Stimulated activated CD8-positive, alpha-beta memory T cell treated with anti-CD3 and anti-CD28 coated beads, Interleukin-15, amount 100 ng/mL, for 48 hours (primary cell): ENCODE data around the gene ANKRD9.

Experiments
- DNase-seq, 2 donors: peaks; one replicate each; pipeline ENCODE4 v3.0.0-alpha.2; 2020; ENCODE audit warnings: low read depth in 2 of 2

ANKRD9 gene

DNA sequence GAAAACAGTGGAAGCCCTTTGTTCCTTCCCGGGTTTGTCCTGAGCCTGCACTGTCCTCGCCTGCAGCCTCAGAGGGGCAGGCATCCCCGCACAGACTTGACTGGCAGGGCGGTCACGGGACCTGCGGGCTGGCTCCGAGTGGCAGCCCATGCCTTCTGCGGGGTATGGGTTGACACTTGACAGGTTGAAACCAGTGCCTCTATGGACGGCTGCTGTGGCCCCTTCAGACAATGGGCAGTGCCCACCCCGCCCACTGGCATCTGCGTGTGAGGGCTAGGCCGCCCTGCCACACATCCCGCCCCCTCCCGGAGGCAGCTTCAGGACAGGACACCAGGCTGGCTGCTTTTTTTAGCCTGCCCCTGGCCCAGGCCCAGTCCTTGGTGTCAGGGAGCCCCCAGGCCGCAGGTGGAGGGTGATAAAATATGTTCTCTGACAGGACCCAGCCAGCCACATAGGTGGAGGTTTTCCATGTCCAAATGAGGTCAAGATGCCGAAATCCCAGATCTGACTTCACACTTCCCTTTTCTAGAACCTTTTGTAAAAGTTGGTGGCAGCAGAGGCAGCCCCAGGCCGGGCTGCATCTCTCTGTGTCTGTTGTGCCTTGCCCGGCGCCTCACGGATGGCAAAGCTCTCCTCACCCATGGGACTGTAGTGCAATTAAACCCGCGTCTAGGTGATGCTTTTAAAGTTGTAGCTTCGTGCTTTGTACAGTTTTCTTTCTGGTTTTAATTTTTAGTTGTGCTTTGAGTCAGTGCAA lies 10.0 kb downstream of the ANKRD9 start:
- DNase-seq: no peak

DNA sequence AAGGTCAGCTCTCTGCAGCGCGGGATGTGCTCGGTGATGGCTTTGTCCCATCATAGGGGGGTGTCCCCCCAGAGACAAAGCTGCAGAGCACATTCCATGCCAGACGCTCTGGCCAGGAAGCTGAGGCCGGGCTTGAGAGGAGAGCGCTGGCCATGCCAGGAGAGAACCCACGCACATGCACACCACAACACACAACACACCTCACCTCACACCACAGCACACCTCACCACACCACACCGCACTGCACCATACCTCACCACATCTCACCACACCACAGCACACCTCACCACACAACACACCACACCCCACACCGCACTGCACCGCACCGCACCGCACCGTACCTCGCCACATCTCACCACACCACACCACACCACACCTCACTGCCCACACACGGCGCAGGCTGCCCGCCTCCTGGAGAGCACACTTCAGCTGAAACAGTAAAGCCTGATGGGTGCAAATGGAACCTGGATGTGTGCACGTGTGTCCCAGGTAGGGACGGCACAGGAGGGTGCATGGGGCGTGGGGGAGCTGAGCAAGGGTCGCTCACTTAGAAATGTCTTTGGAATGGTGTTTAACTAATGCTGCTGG lies 10.8 kb downstream of the ANKRD9 start:
- DNase-seq: no peak

DNA sequence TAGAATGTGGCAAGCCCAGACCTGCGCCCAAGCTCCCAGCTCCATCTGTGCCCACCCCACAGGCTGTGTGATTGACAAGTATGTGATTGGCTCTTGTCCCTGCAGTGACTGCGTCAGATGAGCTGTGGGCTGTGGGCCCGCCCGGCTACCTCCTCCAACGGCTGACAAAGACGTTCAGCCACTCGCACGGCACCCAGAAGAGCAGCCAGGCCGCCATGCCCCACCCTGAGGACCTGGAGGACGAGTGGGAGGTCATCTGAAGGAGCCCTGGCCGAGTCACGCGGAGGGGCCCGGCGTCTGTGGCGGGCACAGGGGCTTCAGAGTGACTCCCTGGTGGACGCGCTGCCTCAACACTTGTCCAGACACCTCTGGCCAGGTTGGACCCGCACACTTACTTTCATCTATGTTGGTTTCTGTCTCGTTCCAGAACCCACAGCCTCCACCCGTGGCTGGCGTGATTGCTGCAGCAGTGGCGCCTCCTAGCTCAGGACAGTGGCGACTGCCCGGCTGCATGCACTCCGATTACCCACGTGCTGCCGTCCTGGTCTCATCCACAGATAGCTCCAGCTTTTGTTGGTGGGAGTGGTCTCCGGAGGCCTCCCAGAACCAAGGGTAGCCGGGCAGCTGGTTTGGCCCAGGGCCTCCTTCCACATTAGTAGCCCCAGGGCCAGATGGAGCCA lies 11.4 kb downstream of the ANKRD9 start:
- DNase-seq: no peak

DNA sequence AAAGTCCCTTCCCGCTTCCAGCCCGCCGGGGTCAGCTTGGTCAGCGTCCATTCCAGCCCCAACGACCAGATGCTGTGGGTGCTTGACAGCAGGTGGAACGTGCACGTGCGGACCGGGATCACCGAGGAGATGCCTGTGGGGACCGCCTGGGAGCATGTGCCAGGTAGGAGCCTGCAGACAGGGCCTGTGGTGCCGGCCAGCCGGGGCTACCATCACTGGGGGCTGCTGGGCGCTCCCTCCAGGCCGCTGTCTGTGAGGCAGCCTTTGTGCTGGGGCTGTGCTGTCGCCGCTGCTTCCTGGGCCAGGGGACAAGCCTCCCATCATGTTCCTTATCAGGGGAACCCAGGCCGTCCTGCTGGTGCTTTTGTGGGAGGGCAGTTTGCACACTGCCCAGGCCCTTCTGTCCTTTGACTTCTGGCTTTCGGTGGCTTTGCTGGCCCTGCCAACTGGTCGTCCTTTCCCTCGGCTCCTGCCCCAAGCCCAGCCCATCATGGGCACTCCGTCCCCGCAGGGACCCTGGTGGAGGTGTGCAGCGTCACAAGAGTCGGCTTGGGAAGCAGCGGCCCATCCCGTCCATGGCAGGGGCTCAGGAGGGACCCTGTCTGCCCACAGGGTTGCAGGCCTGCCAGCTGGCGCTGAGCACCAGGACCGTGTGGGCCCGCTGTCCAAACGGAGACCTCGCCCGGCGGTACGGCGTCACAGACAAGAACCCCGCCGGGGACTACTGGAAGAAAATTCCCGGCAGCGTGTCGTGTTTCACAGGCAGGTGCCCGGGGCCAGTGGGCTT lies 12.4 kb downstream of the ANKRD9 start:
- DNase-seq: no peak

DNA sequence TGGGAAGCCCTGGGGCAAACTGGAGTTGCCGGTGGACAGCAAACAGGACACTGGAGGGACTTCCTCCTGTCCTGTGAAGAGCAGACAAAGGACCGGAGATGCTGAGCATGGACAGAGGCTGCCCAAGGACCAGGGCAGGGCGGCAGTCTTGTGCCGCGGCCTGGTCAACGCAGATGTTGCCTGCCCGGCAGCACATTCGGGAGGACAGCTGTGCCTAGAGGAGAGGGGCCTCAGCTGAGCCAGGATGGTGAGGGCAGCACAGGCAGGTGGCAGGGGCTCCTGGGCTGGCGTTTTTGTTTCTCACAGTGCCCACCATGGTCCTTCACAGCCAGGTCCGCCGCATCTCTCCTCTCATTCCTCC lies 13.3 kb downstream of the ANKRD9 start:
- DNase-seq: no peak

DNA sequence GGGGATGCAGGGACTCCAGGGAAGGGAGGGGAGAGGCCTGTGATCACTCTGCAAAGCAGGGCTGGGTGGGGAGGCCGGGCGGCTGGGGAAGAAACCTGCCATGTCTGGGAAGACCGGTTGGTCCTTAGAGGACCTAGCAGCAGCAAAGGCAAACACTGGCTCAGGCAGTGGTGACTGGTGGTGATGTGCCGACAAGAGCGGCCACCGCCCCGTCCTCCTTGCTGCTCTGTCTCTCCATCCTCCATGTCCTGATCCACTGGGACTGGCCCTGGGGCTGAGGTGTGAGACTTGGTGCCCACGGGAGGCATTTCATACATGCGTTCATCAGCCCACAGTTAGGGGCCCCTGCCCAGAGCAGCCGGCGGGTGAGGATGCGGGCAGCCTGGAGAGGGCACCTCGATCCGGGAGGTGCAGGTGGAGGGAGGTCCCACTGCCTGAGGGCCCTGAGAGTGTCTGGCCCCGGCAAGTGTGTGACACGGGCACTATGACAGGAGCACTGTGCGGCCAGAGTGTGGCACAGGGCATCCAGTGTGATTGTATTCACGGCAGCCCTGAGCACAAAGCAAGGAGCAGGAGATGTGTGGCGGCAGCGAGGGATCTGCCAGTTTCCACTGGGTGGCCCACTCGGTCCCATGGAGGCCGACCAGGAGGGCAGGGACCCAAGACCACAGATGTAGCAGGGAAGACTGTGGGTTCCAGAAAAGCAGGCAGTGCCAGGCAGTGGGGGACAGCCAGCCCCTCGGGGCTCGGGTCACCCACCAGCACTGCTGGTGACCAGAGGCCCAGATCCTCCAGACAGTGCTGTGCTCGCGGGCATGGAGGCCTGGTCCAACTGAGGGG lies 13.9 kb downstream of the ANKRD9 start:
- DNase-seq: no peak

DNA sequence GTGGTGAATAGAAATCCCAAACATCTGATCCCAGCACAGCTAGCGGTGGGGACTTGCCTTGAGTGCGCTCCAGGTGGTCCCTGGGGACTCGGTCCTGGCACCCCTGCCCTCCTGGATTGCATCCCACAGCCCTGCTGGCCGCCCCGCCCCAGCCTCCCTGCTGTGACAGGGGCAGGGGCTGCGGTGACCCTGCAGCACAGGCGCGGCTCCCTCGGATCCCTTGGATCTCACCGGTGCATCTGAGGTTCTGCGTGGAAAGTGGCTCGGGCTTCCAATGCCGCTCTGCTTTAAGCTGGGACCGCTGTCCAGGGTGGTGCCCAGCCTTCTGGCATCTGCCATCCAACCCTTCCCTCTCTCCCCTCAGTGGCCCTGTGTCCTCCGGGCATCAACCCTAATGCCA lies 16.0 kb downstream of the ANKRD9 start:
- no peak for DNase-seq

DNA sequence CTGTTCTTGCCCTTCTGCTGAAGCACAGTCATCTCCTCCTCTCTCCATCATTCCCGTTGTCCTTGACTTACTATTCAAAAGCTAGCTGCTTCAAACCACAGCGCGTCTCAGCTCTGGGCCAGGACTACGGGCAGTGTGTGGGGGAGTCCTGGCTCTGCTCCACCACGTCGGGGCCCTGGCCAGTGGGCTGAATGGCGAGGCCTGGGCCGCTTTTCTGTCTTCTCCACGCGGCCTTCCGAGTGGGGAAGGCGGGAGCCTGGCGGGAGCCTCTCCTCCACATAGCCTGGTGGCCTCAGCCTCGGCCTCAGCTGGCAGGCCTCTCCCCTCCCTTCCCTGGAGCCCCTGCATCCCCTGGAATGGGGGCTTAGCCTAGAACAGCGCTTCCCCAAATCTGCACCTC lies 16.5 kb downstream of the ANKRD9 start:
- no peak for DNase-seq

DNA sequence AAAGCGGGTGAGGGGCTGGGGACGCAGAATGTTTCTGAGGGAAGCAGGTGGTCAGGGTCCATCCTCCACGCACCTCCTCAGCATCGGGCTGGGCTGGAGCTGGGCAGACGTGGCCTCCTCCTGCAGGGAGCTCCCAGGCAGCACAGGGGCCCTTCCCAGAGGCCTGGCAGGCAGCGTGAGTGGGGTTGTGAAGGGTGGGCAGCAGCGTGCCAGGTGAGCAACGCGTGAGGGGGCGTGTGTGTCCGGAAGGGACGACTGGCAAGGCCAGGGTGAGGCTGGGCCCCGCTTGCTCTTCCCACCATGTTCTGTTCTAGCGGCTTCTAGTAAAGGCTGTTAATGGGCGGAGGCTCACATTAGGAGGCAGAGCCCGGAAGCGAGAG lies 17.1 kb downstream of the ANKRD9 start:
- no peak for DNase-seq

DNA sequence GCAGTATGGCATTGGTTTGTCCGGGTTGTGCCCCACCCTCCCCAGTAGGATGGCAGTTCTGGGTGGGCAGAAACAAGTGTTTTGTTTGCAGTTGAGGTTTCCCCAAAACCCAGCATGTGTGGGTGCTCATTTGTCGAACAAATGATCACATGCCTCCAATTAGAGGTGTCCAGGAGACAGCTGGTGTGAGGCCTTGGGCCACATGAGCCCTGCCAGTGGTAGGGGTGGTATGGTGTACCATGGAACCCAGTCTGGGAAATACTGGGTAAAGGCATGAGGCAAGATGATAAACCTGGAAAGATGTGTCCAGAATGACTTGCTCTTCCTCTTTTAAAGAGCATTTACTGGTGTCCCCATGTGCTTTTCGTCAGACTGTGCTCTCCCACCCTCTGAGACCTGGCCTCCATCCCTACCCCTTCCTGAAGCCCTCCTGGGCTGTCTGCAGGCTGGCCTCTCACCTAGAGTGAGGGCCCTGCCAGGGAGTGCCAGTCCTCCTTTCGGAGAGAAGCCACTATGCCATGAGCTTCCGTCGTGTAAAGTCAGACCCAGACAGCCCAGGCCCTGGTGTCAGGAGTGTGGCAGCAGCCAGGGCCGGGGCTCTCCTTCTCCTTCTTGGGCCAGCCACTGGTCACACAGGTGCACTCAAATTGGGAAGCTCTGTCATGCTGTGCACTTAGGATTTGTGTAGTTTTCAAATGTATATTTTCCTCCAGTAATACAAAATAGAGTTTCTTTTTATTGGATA lies 17.6 kb downstream of the ANKRD9 start:
- no peak for DNase-seq

DNA sequence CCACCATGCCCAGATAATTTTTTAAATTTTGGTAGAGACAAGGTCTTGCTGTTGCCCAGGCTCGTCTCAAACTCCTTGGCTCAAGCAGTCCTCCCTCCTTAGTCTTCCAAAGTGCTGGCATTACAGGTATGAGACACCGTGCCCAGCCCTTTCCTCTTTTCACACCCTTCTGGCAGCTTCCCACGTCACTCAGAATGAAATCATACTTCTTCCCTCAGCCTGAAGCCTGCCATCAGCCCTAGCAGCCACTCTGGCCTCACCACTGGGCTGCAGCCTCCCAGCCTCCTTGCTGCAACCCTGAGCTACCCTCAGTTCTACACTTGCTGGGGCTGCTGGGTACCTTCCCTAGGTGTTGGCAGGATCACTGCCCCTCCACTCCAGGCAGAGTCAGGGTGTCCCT lies 18.2 kb downstream of the ANKRD9 start:
- DNase-seq: no peak

DNA sequence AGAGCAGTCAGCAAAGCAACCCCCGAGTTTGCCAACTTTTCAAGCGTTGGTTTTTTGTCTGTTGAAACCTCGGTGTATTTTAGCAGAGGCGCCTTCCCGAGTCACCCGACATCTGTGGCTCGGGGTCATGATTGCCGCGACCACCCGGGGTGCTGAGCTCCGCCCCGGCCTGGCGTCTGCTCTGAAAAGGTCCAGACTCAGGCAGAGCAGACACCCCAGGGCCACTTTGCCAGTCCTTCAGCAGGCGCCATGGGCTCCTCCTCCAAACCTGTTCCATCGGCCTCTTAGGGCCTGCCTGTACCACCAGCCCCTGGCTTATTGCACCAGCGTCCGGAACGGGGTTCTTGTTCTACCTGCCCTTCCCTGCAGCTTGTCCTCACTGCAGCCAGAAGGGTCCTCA lies 19.1 kb downstream of the ANKRD9 start:
- DNase-seq: no peak

DNA sequence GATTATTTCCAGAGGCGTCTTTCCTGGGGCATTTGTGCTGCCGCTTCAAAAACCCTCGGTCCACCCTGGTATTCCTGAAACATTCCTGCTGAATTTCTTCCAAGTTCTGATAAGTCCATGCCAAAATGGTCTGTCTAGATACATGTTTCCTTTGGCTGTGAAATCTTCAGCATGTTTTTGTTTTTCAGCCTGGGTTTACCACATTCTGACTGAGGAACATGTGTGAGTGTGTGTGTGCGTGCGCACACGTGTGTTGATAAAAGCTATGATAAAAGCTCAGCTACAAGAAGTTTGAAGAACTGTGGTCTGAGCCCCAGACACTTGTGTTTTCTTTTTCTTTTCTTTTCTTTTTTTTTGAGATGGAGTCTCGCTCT lies 22.4 kb downstream of the ANKRD9 start:
- no peak for DNase-seq

DNA sequence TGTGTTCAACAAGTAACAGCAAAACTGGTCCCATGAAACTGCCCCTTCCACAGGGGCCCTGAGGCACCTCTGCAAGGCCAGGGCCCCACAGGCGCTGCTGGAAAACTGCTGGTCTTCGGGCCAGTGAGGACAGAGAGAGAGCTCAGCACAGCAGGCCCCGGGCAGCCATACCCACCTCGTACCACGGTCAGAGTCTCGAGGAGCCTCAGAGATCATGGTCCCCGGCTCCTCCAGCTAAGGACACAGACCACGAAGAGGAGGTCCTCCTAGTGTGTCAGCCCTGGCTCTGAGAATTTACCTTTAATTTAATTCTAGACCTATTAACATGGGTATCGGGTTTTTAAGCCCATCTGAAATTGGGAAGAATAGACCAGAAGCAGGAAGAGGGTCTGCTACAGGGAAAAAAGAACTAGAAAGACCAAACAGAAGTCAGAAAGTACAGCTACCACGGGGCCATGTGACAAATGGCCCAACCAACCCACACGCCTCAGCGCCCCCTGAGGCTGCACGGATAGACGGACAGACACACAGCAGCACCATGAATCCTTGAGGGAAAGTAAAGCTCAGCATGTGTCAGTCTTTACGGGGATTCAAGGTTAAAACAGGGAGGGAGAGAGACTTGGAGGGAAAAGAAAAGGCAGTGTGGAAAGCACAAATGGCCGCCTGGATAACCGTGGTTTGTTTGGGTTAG lies 22.9 kb downstream of the ANKRD9 start:
- DNase-seq: no peak

DNA sequence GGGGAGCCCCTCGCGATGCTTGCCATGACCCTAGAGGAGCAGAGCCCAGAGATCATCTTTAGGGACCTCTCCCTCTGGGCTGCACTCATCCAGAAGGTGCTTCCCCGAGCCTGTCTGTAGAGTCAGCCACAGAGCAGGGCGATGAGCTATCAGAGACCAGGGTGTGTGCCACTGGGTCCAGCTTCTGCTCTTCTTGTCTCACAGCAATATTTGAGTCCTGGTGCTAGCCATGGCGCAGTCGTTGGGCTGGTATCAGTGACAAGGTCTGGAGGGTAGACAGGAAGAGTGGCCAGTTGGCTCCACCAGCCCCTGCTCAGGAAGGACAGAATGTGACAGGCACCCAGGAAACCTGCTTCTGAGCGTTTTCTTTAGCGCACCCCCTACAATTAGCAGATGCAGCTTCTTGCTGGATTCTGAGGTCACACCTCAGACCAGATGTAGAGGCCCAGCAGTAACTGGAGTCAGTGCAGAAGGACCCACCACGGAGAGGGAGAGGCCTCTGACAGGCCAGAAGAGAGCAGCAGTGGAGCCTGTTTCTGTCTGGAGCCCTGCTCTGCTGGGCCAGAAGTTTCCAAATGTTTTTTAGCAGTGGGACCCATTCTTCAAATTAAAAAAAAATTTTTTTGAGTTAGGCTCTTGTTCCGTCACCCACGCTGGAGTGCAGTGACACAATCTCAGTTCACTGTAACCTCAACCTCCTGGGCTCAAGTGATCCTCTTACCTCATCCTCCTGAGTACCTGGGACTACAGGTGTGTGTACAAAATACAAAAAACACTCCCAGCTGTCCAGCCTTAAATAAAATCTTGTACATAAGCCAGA lies 23.7 kb downstream of the ANKRD9 start:
- DNase-seq: no peak

DNA sequence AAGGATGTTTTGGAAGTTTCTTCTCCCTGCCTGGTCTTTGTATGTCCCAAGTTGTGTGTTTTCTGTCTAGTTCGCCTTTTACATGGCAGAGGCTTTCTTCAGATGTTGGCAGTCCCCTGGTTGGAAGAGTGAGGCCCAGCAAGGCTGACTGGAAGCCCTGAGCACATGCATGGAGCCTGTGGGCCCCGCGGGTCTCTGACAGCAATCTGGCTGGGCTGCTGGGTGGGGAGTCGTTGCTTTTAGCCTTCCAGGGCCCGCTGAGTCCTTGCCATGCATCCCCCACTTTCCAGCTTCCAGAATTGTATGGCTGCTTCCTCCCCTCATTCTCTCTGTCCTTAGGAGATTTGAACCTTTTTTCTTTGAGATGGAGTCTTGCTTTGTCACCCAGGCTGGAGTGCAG lies 25.3 kb downstream of the ANKRD9 start:
- DNase-seq: no peak

DNA sequence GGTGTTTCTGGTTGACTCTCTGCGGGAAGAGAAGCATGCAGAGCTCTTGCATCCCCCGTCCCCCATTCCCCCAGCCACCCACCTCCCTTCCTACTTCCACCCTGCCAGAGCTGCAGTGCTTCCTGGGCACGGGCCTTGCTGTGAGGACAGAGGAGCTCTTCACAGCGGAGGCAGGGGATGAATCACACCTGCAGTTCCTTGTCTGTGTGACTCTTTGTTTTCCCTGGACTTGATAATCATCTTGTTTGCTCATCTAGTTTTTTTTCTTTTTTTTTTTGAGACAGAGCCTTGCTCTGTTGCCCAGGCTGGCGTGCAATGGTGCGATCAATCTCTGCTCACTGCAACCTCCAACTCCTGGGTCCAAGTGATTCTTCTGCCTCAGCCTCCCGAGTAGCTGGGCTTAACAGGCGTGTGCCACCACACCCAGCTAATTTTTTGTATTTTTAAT lies 27.8 kb downstream of the ANKRD9 start:
- DNase-seq: no peak

DNA sequence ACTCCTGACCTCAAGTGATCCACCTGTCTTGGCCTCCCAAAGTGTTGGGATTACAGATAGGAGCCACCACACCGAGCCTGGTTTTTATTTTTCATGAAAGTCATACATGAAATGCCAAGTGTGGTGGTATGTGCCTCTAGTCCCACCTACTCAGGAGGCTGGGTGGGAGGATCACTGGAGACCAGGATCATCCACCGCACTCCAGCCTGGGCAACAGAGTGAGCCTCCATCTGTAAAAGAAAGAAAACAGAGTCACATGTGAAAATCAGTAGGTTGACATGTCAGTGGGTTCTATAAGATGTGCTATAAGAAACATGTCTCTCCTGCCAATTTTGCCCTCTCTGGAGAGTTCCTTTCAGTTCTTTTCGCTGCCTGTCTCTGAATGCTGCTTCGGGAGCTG lies 28.2 kb downstream of the ANKRD9 start:
- DNase-seq: no peak

DNA sequence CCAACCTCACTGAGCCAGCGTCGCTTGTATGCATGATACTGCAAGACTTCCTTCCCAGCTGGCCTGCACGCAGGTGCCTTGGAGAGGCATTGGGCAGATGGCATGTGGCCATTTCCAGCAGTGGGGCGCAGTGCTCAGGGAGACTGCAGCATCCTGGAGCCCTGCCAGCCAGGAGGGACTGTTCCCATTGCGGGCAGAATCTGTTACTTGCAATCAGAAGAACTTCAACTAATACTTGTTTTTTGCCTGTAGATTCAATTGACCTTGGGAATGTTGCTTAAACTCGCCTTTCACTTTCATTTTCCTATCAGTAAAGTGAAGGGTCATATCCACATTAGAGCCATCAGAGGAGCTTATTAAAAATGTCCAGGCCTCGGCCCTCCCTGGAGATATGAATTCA lies 29.8 kb downstream of the ANKRD9 start:
- DNase-seq: no peak
